HepG2 (cell line): ENCODE measurements around the gene MAGI1. TPM values are rescaled to one million over a fixed set of nuclear protein-coding genes. Genes with fewer than 3 reads are reported as not detected.

Source experiments
- ARNT2 ChIP-seq: sonication (generic); formaldehyde crosslinking; IDR thresholded peaks from 2 replicates; pipeline ENCODE4 v1.8.0; 2022; ENCODE audit warnings: mild to moderate bottlenecking, low read depth, missing genetic modification reagents, moderate library complexity
- CENPT ChIP-seq: sonication (generic); formaldehyde crosslinking; IDR thresholded peaks from 2 replicates; pipeline ENCODE4 v1.8.0; 2022; ENCODE audit warnings: low read depth, mild to moderate bottlenecking, moderate library complexity, missing genetic modification reagents
- DMAP1 ChIP-seq: IDR thresholded peaks from 2 replicates; pipeline ENCODE4 v1.6.1; 2016
- EEA1 ChIP-seq: sonication (generic); formaldehyde crosslinking; IDR thresholded peaks from 2 replicates; pipeline ENCODE4 v1.5.1; 2020; ENCODE audit warnings: mild to moderate bottlenecking, missing genetic modification reagents, borderline replicate concordance
- FLYWCH1 ChIP-seq: sonication (generic); formaldehyde crosslinking; IDR thresholded peaks from 2 replicates; pipeline ENCODE4 v1.8.1; 2023; ENCODE audit warnings: mild to moderate bottlenecking, missing genetic modification reagents
- HNRNPL ChIP-seq: fragments of 200-400 bp; formaldehyde crosslinking; IDR thresholded peaks from 2 replicates; pipeline ENCODE4 v1.6.1; 2017; ENCODE audit warnings: mild to moderate bottlenecking, low read depth, low read length
- HOXD1 ChIP-seq: sonication (generic); formaldehyde crosslinking; IDR thresholded peaks from 2 replicates; pipeline ENCODE4 v1.5.0; 2020; ENCODE audit warnings: missing genetic modification reagents
- KMT2B ChIP-seq: IDR thresholded peaks from 2 replicates; pipeline ENCODE4 v1.6.1; 2016; ENCODE audit warnings: missing genetic modification reagents, missing compliant biosample characterization
- SNAI1 ChIP-seq: sonication (generic); formaldehyde crosslinking; IDR thresholded peaks from 2 replicates; pipeline ENCODE4 v1.5.0; 2020; ENCODE audit warnings: mild to moderate bottlenecking, missing genetic modification reagents, borderline replicate concordance
- XBP1 ChIP-seq: sonication (generic); formaldehyde crosslinking; IDR thresholded peaks from 2 replicates; pipeline ENCODE4 v1.5.0; 2020; ENCODE audit warnings: missing genetic modification reagents
- ZNF136 ChIP-seq: sonication (generic); formaldehyde crosslinking; IDR thresholded peaks from 2 replicates; pipeline ENCODE4 v1.8.1; 2022; ENCODE audit warnings: low read depth, mild to moderate bottlenecking, moderate library complexity, missing genetic modification reagents
- polyA plus RNA-seq, 8 experiments: library from polyadenylated mRNA; depleted of rRNA in 3 of 8; stranded (reverse) in 7 of 8; unstranded in 1 of 8; fragments of >200 nt; fragmentation: Illumina TruSeq in 4 of 8; extraction: Trizol in 4 of 8; gene quantifications; 2 replicates each; pipeline versions ENCODE4 v1.2.1 to v1.2.3, GENCODE V29; 2011 to 2016; ENCODE audit warnings: low read depth in 4 of 8, missing spikeins in 1 of 8, mixed read lengths in 1 of 8; ENCODE audit not compliant: insufficient read depth in 1 of 8
- total RNA-seq, 5 experiments: library from RNA; depleted of rRNA; stranded (reverse); fragments of >200 nt; fragmentation: Illumina TruSeq; extraction: Trizol; gene quantifications; 2 replicates each; pipeline ENCODE4 v1.2.3, GENCODE V29; 2016; ENCODE audit warnings: low read depth in 1 of 5
- TF ChIP-seq, protein P1 (sequence below): sonication (generic); formaldehyde crosslinking; IDR thresholded peaks from 2 replicates; pipeline ENCODE4 v1.4.0; 2020; ENCODE audit warnings: missing genetic modification reagents
- TF ChIP-seq, protein P2 (sequence below): IDR thresholded peaks from 2 replicates; pipeline ENCODE4 v1.6.1; 2012; ENCODE audit warnings: low read depth, low read length, improper control_type of control experiment
- TF ChIP-seq, protein P3 (sequence below): sonication (generic); formaldehyde crosslinking; IDR thresholded peaks from 2 replicates; pipeline ENCODE4 v1.8.1; 2023; ENCODE audit warnings: mild to moderate bottlenecking, moderate library complexity, missing genetic modification reagents
- TF ChIP-seq, protein P4 (sequence below): sonication (generic); formaldehyde crosslinking; IDR thresholded peaks from 2 replicates; pipeline ENCODE4 v1.4.0; 2020; ENCODE audit warnings: mild to moderate bottlenecking, missing genetic modification reagents
- TF ChIP-seq, protein P5 (sequence below): sonication (generic); formaldehyde crosslinking; IDR thresholded peaks from 2 replicates; pipeline ENCODE4 v1.4.0; 2020; ENCODE audit warnings: low read depth, mild to moderate bottlenecking, missing genetic modification reagents
- TF ChIP-seq, protein P6 (sequence below): sonication (generic); formaldehyde crosslinking; IDR thresholded peaks from 2 replicates; pipeline ENCODE4 v1.5.1; 2020; ENCODE audit warnings: missing genetic modification reagents, mild to moderate bottlenecking, borderline replicate concordance

The MAGI1 gene
- total and polyA plus RNA-seq, 2 of the 13 experiments (the other 11 are each of a cell fraction or from before 2014, with no cell fraction given): 22.2 to 26.0 TPM

DNA sequence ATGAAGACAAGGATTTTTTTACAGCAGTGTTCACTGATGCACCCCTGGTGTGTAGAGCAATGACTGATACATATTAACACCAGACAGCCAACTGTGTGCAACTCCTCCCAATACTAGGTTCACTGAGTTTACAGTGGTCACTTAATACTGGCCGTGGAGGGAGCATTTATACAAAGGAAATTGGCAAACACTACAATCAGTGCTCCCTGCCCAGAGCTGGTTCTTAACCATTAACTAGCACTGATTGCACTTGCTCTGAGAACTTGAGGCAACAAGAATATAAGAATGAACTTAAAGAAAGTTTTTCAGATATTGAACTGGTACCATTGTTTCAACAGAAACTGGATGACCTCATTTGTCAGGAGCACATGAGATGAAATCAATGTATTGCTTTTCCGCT, 110.6 kb downstream of the MAGI1 start (continued):
- TF ChIP-seq, protein P1, sequence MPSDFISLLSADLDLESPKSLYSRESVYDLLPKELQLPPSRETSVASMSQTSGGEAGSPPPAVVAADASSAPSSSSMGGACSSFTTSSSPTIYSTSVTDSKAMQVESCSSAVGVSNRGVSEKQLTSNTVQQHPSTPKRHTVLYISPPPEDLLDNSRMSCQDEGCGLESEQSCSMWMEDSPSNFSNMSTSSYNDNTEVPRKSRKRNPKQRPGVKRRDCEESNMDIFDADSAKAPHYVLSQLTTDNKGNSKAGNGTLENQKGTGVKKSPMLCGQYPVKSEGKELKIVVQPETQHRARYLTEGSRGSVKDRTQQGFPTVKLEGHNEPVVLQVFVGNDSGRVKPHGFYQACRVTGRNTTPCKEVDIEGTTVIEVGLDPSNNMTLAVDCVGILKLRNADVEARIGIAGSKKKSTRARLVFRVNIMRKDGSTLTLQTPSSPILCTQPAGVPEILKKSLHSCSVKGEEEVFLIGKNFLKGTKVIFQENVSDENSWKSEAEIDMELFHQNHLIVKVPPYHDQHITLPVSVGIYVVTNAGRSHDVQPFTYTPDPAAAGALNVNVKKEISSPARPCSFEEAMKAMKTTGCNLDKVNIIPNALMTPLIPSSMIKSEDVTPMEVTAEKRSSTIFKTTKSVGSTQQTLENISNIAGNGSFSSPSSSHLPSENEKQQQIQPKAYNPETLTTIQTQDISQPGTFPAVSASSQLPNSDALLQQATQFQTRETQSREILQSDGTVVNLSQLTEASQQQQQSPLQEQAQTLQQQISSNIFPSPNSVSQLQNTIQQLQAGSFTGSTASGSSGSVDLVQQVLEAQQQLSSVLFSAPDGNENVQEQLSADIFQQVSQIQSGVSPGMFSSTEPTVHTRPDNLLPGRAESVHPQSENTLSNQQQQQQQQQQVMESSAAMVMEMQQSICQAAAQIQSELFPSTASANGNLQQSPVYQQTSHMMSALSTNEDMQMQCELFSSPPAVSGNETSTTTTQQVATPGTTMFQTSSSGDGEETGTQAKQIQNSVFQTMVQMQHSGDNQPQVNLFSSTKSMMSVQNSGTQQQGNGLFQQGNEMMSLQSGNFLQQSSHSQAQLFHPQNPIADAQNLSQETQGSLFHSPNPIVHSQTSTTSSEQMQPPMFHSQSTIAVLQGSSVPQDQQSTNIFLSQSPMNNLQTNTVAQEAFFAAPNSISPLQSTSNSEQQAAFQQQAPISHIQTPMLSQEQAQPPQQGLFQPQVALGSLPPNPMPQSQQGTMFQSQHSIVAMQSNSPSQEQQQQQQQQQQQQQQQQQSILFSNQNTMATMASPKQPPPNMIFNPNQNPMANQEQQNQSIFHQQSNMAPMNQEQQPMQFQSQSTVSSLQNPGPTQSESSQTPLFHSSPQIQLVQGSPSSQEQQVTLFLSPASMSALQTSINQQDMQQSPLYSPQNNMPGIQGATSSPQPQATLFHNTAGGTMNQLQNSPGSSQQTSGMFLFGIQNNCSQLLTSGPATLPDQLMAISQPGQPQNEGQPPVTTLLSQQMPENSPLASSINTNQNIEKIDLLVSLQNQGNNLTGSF (CRISPR knock-in tag): no peak
- 0 out of 2 replicates have a peak, but pooled peaks have one; percentile 28 for TF ChIP-seq KMT2B (CRISPR knock-in tag)
- TF ChIP-seq SNAI1 (CRISPR knock-in tag): no peak
- TF ChIP-seq, protein P2, sequence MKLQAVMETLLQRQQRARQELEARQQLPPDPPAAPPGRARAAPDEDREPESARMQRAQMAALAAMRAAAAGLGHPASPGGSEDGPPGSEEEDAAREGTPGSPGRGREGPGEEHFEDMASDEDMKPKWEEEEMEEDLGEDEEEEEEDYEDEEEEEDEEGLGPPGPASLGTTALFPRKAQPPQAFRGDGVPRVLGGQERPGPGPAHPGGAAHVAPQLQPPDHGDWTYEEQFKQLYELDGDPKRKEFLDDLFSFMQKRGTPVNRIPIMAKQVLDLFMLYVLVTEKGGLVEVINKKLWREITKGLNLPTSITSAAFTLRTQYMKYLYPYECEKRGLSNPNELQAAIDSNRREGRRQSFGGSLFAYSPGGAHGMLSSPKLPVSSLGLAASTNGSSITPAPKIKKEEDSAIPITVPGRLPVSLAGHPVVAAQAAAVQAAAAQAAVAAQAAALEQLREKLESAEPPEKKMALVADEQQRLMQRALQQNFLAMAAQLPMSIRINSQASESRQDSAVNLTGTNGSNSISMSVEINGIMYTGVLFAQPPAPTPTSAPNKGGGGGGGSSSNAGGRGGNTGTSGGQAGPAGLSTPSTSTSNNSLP: no peak
- TF ChIP-seq, protein P3, sequence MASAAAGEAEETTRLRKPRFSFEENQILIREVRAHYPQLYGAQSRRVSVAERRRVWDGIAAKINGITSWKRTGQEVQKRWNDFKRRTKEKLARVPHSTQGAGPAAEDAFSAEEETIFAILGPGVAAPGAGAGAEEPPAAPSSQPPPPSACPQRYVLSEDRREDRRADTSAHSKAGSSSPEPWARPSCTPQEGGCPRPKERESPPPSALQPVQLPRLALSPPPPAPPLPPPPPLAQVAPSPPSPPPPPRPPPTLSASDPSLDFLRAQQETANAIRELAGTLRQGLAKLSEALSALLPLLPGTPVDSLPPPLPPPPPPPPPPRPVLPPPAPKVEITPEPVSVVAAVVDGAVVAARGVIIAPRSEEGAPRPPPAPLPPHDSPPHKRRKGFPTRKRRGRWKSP (CRISPR knock-in tag): no peak
- TF ChIP-seq, protein P4, sequence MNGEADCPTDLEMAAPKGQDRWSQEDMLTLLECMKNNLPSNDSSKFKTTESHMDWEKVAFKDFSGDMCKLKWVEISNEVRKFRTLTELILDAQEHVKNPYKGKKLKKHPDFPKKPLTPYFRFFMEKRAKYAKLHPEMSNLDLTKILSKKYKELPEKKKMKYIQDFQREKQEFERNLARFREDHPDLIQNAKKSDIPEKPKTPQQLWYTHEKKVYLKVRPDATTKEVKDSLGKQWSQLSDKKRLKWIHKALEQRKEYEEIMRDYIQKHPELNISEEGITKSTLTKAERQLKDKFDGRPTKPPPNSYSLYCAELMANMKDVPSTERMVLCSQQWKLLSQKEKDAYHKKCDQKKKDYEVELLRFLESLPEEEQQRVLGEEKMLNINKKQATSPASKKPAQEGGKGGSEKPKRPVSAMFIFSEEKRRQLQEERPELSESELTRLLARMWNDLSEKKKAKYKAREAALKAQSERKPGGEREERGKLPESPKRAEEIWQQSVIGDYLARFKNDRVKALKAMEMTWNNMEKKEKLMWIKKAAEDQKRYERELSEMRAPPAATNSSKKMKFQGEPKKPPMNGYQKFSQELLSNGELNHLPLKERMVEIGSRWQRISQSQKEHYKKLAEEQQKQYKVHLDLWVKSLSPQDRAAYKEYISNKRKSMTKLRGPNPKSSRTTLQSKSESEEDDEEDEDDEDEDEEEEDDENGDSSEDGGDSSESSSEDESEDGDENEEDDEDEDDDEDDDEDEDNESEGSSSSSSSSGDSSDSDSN (CRISPR knock-in tag): no peak
- TF ChIP-seq DMAP1 (CRISPR knock-in tag): no peak
- TF ChIP-seq, protein P5, sequence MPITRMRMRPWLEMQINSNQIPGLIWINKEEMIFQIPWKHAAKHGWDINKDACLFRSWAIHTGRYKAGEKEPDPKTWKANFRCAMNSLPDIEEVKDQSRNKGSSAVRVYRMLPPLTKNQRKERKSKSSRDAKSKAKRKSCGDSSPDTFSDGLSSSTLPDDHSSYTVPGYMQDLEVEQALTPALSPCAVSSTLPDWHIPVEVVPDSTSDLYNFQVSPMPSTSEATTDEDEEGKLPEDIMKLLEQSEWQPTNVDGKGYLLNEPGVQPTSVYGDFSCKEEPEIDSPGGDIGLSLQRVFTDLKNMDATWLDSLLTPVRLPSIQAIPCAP (CRISPR knock-in tag): no peak
- TF ChIP-seq HNRNPL: no peak
- no peak for TF ChIP-seq EEA1 (CRISPR knock-in tag)
- no peak for TF ChIP-seq HOXD1 (CRISPR knock-in tag)
- TF ChIP-seq CENPT (CRISPR knock-in tag): no peak
- TF ChIP-seq, protein P6, sequence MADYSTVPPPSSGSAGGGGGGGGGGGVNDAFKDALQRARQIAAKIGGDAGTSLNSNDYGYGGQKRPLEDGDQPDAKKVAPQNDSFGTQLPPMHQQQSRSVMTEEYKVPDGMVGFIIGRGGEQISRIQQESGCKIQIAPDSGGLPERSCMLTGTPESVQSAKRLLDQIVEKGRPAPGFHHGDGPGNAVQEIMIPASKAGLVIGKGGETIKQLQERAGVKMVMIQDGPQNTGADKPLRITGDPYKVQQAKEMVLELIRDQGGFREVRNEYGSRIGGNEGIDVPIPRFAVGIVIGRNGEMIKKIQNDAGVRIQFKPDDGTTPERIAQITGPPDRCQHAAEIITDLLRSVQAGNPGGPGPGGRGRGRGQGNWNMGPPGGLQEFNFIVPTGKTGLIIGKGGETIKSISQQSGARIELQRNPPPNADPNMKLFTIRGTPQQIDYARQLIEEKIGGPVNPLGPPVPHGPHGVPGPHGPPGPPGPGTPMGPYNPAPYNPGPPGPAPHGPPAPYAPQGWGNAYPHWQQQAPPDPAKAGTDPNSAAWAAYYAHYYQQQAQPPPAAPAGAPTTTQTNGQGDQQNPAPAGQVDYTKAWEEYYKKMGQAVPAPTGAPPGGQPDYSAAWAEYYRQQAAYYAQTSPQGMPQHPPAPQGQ (CRISPR knock-in tag): no peak
- no peak for TF ChIP-seq FLYWCH1 (CRISPR knock-in tag)
- TF ChIP-seq ZNF136 (CRISPR knock-in tag): no peak
- TF ChIP-seq XBP1: no peak
- no peak for TF ChIP-seq ARNT2 (CRISPR knock-in tag)
